Mucosa of descending colon (tissue), 3 donors: ENCODE data around the gene IL1RAPL2. TPM values are rescaled to one million over a fixed set of nuclear protein-coding genes. Genes with fewer than 3 reads are reported as not detected.

ENCODE experiments used
- ATAC-seq: fragments of 200-7000 bp; cut with Tn5 transposase; one replicate; pipeline ENCODE4 v1.9.1; 2020; ENCODE audit warnings: mild to moderate bottlenecking, moderate library complexity
- DNase-seq, 3 donors: peaks; one replicate each; pipeline ENCODE4 v3.0.0-alpha.2; 2020
- H3K36me3 ChIP-seq: fragments of 200-600 bp; one replicate; pipeline ENCODE4 v1.8.0; 2021; ENCODE audit warnings: low read depth, mild to moderate bottlenecking
- H3K4me1 ChIP-seq: fragments of 200-600 bp; one replicate; pipeline ENCODE4 v1.8.0; 2021; ENCODE audit warnings: low read depth, mild to moderate bottlenecking
- H3K4me3 ChIP-seq: fragments of 200-600 bp; one replicate; pipeline ENCODE4 v1.8.0; 2021; ENCODE audit warnings: mild to moderate bottlenecking
- H3K9me3 ChIP-seq: fragments of 200-600 bp; one replicate; pipeline ENCODE4 v1.8.0; 2021; ENCODE audit warnings: mild to moderate bottlenecking
- intact Hi-C, 2 donors: fragments of 100-400 bp; cut with DNase I in 1 of 2; cut with micrococcal nuclease in 1 of 2; formaldehyde crosslinking; loops; one replicate each; pipeline versions ENCODE4 v1.11.0 to v1.11.1; 2022; cut with DNase I, micrococcal nuclease
- total RNA-seq, 3 donors: library from RNA; stranded (reverse); fragmentation: NEBNext Ultra II Directional in 2 of 3; extraction: Animal tissue kit (Norgen Biotek cat#: 25700) in 2 of 3; gene quantifications; one replicate each; pipeline versions ENCODE4 v1.2.1 to v1.2.4, GENCODE V29; 2021 to 2023
- TF ChIP-seq, protein P1 (sequence below): fragments of 200-600 bp; IDR thresholded peaks from one replicate; pipeline ENCODE4 v1.8.0; 2022; ENCODE audit warnings: antibody characterized with exemption, mild to moderate bottlenecking
- donor health status: DM: no; HTN: no; CAD: no; lungs with moderate emphysema.
- donor health status: DM: no; HTN: no; CAD: no.
- donor health status: DM: no; HTN: yes; CAD: no.

Gene IL1RAPL2
- total RNA-seq, 3 donors from 2014 or later: 0.19 TPM; not detected in 2

GRCh38 chrX:104806346-104806745, 240.3 kb downstream of the IL1RAPL2 start:
- TF ChIP-seq, protein P1, sequence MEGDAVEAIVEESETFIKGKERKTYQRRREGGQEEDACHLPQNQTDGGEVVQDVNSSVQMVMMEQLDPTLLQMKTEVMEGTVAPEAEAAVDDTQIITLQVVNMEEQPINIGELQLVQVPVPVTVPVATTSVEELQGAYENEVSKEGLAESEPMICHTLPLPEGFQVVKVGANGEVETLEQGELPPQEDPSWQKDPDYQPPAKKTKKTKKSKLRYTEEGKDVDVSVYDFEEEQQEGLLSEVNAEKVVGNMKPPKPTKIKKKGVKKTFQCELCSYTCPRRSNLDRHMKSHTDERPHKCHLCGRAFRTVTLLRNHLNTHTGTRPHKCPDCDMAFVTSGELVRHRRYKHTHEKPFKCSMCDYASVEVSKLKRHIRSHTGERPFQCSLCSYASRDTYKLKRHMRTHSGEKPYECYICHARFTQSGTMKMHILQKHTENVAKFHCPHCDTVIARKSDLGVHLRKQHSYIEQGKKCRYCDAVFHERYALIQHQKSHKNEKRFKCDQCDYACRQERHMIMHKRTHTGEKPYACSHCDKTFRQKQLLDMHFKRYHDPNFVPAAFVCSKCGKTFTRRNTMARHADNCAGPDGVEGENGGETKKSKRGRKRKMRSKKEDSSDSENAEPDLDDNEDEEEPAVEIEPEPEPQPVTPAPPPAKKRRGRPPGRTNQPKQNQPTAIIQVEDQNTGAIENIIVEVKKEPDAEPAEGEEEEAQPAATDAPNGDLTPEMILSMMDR: no peak
- H3K9me3 ChIP-seq: no peaks in the 10 kb centered on the region
- intact Hi-C loops: no loop called here
- DNase-seq (no peak), ATAC-seq (no peak)
- H3K4me3 ChIP-seq: no peak overlapping the region
- H3K4me1 ChIP-seq: no peaks in the 10 kb centered on the region
- no peaks in the 10 kb centered on the region for H3K36me3 ChIP-seq

DNA sequence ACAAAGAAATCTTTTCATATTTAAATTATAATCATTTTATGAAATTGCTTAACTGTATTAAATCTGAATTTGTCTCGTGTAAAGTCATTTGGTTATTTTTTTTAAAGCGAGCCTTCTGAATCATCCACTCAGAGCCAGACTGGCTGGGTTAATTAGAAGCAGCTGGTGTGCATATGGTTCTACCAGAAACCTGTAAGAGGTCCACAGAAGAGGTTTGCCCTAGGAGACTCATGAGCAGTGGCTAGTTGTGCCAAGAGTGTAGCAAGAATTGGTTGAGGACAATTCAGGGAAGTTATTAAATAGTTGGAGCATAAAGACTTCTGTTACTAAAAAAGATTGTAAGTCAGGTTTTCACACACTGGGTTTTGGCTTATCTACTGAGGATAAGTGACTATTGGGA, 267.4 kb downstream of the IL1RAPL2 start:
- Histone ChIP-seq H3K9me3 (no peaks in the 10 kb centered on the region), H3K36me3 (no peaks in the 10 kb centered on the region), H3K4me3 (no peak overlapping the region), H3K4me1 (no peaks in the 10 kb centered on the region)
- DNase-seq (no peak), ATAC-seq (no peak)
- TF ChIP-seq, protein P1: no peak
- intact Hi-C loops: no loop called here

DNA sequence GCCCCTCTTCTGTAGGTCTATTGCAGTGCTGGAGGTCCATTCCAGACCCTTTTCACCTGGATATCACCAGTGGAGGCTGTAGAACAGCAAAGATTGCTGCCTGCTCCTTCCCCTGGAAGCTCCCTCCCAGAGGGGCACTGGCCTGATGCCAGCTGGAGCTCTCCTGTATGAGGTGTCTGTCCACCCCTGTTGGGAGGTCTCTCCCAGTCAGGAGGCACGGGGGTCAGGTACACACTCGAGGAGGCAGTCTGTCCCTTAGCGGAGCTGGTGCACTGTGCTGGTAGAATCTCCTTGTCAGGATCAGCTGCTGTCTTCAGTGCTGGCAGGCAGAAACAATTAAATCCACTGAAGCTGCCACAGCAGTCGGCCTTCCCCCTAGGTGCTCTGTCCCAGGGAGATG, 276.6 kb downstream of the IL1RAPL2 start:
- DNase-seq (no peak), ATAC-seq (no peak)
- H3K4me3 ChIP-seq: no peak overlapping the region
- no peaks in the 10 kb centered on the region for H3K4me1 ChIP-seq
- intact Hi-C loops: no loop called here
- TF ChIP-seq, protein P1: no peak
- H3K36me3 ChIP-seq: no peaks in the 10 kb centered on the region
- H3K9me3 ChIP-seq: no peaks in the 10 kb centered on the region

- DNase-seq (no peak), ATAC-seq (no peak)
- Histone ChIP-seq H3K4me3 (no peak overlapping the region), H3K9me3 (no peaks in the 10 kb centered on the region), H3K36me3 (no peaks in the 10 kb centered on the region), H3K4me1 (no peaks in the 10 kb centered on the region)
- TF ChIP-seq, protein P1: no peak
- intact Hi-C loops: no loop called here
These were observed 286.2 kb downstream of the IL1RAPL2 start for GRCh38 chrX:104852241-104852640.

- Histone ChIP-seq H3K4me1 (no peaks in the 10 kb centered on the region), H3K36me3 (no peaks in the 10 kb centered on the region), H3K4me3 (no peak overlapping the region), H3K9me3 (no peaks in the 10 kb centered on the region)
- intact Hi-C loops: no loop called here
- no peak for DNase-seq
- TF ChIP-seq, protein P1: no peak
- no peak for ATAC-seq
These were observed 288.2 kb downstream of the IL1RAPL2 start for GRCh38 chrX:104854188-104854587.

GRCh38 chrX:104854790-104855340, 288.9 kb downstream of the IL1RAPL2 start:
- ATAC-seq: no peak
- Histone ChIP-seq H3K36me3 (no peaks in the 10 kb centered on the region), H3K4me3 (no peak overlapping the region), H3K4me1 (no peaks in the 10 kb centered on the region), H3K9me3 (no peaks in the 10 kb centered on the region)
- DNase-seq: no peak
- TF ChIP-seq, protein P1: no peak
- intact Hi-C loops: no loop called here
